HG03521 (cell line): ENCODE measurements around the gene FGGY.

Experiments used
- ATAC-seq: cut with Tn5 transposase; IDR thresholded peaks from one replicate; pipeline ENCODE4 v1.9.1; 2021; ENCODE audit warnings: mild to moderate bottlenecking, moderate library complexity; ENCODE audit not compliant: unreplicated experiment

FGGY gene

DNA sequence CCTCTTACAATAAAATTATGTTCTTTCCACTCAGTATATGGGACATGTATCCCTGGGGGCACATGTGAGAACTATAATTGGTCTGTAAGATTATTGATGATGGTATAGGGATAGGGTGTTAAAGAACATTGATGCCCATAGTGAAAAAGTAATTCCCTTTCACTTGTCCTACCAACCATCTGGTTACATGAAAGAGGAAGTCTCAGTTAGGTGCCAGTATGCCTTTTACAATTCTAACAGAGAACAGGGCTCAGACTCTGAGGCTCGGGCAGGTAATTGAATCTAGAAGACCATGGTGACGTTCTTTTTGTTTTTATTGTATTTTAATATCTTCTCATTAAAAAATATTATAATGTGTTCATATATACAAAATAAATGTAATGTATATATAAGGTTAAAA lies 113.6 kb downstream of the FGGY start:
- ATAC-seq, result no peak

GRCh38 chr1:59411147-59411546 lies 114.3 kb downstream of the FGGY start:
- no peak for ATAC-seq

- ATAC-seq, result no peak
Measured at GRCh38 chr1:59412718-59413326, 115.9 kb downstream of the FGGY start.

DNA sequence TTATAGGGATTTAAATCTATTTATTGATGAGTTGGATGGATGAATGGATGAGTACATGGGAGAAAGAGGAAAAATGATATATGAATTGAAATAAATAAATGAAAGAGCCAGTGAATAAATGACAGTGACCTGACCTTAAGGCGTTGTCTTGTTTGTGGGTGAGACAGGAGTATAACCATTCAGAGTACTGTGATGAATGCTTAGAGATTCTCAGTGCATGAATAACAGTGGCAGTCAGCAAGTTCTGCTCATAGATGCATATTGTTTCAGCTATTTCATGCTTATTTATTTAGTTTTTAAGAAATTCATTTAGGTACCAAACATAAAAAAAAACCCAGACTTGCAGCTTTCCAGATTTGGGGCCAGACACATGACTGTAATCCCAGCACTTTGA lies 116.4 kb downstream of the FGGY start:
- ATAC-seq, result no peak

- ATAC-seq, result no peak
Measured at GRCh38 chr1:59414406-59415133, 117.7 kb downstream of the FGGY start.

GRCh38 chr1:59415286-59415850 lies 118.5 kb downstream of the FGGY start:
- ATAC-seq, result no peak

GRCh38 chr1:59415881-59416280 lies 119.0 kb downstream of the FGGY start:
- ATAC-seq, result no peak

DNA sequence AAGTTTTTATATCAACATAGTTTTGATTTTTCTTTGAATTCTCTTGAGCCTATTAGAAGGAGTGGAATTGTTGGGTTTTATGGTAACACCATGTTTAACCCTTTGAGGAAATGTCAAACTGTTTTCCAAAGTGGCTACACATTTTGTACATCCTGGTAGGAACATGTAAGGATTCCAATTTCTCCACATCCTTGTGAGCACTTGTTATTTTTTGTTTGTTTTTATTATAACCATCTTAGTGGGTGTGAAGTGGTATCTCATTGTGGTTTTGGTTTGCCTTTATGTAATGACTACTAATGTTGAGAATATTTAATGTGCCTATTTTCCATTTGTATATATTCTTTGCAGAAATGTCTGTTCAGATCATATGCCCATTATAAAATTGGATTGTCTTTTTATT lies 120.5 kb downstream of the FGGY start:
- no peak for ATAC-seq

- no peak for ATAC-seq
Measured at GRCh38 chr1:59418363-59419144, 121.7 kb downstream of the FGGY start.

GRCh38 chr1:59419361-59420140 lies 122.7 kb downstream of the FGGY start:
- ATAC-seq, result no peak

DNA sequence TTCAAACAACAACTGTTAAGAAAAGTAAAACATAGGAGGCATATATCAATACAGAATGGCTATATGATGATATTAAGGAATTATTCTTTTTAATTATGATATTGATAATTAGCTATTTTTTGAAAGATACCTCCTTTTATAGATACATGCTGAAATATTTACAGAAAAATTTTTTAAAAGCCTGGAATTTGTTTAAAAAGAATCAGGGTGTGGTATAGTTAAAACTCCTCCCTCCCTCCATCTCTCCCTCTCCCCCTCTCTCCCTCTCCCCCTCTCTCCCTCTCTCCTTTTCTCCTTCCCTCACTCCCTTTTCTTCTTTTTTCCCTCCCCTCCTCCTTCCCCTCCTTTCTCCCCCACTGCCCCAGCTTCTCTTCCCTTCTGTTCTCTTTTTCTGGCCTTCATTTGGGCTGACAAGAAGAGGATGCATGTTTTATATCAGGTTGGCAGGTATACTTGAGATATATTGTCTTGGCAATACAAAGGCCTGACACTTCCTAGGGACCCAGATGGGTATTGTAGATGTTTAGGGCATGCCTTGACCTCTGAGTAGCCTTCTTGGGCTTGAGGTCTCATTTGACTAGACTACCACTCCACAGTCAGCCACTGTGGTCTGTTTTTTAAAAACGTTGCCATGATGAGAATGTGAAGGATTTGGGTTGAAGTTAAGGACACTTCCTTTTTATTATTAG lies 124.5 kb downstream of the FGGY start:
- no peak for ATAC-seq

DNA sequence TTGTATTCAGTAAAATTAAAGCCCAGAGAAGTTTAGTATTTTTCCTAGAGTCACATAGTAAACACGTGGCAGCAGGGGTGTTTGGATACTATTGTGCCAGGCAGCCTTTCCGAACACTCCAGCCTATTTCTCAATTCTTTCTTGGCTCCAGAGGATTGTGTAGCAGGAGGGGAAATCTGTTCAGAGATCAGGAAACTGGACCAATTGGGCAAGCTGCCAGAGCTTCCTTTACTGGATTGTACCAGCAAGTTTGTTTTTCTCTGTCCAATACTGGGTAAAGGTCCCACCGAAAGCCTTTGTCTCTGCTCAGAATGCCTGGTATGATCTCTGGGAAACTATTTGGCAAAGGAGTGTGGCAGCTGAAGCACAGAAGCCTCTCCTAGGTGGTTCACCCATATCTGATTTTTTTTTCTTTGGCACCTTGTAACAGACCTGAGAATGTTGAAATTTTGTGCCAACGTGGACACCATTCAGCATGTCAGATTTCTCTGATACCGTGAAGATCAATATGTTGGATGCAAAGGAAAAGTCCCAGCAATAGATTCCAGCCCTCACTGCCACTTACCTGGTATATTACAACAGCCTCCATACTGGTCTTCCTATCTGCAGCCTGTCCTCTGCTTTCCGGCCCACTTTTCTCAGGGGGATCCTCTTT lies 126.2 kb downstream of the FGGY start:
- no peak for ATAC-seq

GRCh38 chr1:59427155-59427554 lies 130.3 kb downstream of the FGGY start:
- no peak for ATAC-seq

GRCh38 chr1:59427784-59428183 lies 130.9 kb downstream of the FGGY start:
- no peak for ATAC-seq

DNA sequence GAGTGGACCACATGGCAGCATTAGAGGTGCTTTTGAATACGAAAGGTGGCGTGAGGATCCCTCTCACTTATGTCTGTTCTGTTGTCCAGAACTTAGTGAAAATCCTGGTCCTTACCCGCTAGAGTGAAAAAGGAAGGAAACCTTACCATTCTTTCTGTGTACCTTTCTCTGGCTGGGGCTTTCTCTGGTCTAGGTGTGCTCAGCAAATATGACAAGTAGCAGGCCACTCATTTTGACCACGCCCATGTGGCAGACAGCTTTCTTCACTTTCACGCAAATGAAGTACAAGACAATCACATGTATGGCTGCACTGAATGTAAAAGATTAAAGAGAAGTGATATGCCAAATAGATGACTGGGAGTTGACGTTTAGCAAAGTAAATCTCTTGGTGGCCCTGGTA lies 131.9 kb downstream of the FGGY start:
- ATAC-seq, result no peak

GRCh38 chr1:59429656-59430055 lies 132.8 kb downstream of the FGGY start:
- ATAC-seq, result no peak

DNA sequence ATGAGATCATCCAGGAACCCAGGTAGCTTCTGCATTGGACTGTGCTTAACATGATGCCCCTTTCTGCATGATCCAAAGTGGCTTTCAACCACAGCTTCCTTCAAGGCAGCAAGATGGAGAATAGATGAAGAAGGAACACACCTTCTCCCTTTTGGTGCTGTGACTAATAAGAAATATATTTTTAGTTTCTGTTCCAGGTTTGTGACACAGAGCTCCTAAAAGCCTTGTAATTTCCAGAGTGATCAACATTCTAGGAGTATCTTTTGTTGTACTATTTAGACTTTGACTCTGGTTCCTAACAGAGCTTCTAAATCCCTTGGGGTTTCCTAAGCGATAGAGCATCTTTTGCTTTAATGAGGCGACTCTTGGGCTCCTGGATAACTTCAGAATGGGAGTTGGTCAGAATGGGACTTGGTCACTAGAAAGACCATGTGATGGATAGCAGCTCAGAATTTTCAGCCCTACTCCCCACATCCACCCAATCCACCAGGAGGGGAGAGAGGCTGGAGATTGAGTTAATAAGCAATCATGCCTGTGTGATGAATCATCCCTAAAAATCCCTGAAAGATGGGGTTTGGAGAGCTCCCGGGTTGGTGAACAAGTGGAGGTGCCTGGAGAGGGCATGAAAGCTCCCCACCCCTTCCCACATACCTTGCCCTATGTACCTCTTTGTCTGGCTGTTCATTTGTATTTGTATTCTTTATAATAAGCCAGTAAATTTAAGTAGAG lies 134.8 kb downstream of the FGGY start:
- no peak for ATAC-seq

GRCh38 chr1:59432531-59433439 lies 135.9 kb downstream of the FGGY start:
- ATAC-seq, result peak; percentile 91
